ENCODE data around the gene GALK2.

GRCh38 chr15:49303003-49303402 lies 133.0 kb downstream of the GALK2 start:
- TF ChIP-seq POLR2A (IDR thresholded peaks at IDR 0.05; ENCODE audit: low read depth, low read length) (no peak), TAF1 (IDR thresholded peaks at IDR 0.05; ENCODE audit: borderline replicate concordance, low read depth, low read length) (no peak), POLR2AphosphoS5 (IDR thresholded peaks at IDR 0.05; ENCODE audit: low read depth, low read length) (no peak)
